Psoas muscle (tissue), 8 donors: Measurements from ENCODE around the gene MEF2C. TPM values are rescaled to one million over a fixed set of nuclear protein-coding genes. Genes with fewer than 3 reads are reported as not detected.

Source experiments
- ATAC-seq, 4 donors: fragments of 200-7000 bp; cut with Tn5 transposase; one replicate each; pipeline ENCODE4 v1.9.1; 2020; ENCODE audit warnings: moderate library complexity in 3 of 4, mild to moderate bottlenecking in 2 of 4
- DNase-seq, 2 donors: peaks; one replicate each; pipeline ENCODE4 v3.0.0-alpha.2; 2020
- H3K27ac ChIP-seq: fragments of 200-600 bp; one replicate; pipeline ENCODE4 v1.8.0; 2022
- H3K27me3 ChIP-seq, 3 donors: fragments of 200-600 bp in 1 of 3; one replicate each; pipeline versions ENCODE4 v1.6.1 to v1.8.0; 2013 to 2022; ENCODE audit warnings: low read length in 2 of 3, mild to moderate bottlenecking in 2 of 3, moderate library complexity in 1 of 3; ENCODE audit not compliant: insufficient read depth in 3 of 3
- H3K36me3 ChIP-seq, 2 donors: fragments of 200-600 bp in 1 of 2; one replicate each; pipeline versions ENCODE4 v1.6.1 to v1.8.0; 2013 to 2022; ENCODE audit warnings: low read depth in 1 of 2, mild to moderate bottlenecking in 1 of 2, moderate library complexity in 1 of 2; ENCODE audit not compliant: insufficient read depth in 1 of 2
- H3K4me1 ChIP-seq: fragments of 200-600 bp; one replicate; pipeline ENCODE4 v1.8.0; 2022
- H3K4me3 ChIP-seq: fragments of 200-600 bp; one replicate; pipeline ENCODE4 v1.8.0; 2022; ENCODE audit warnings: mild to moderate bottlenecking
- H3K9me3 ChIP-seq: fragments of 200-600 bp; one replicate; pipeline ENCODE4 v1.8.0; 2022
- CTCF ChIP-seq: fragments of 200-600 bp; IDR thresholded peaks from one replicate; pipeline ENCODE4 v1.8.0; 2022; ENCODE audit warnings: antibody characterized with exemption
- WGBS, 3 donors: extraction: QIAGEN DNeasy Blood & Tissue Kit; methylation state at CpG; one replicate each; pipeline versions ENCODE4 v1.1.6 to v1.1.7; 2013; 5-methylcytosine and 5-hydroxymethylcytosine counted together
- intact Hi-C, 2 donors: fragments of 100-400 bp; cut with DNase I; formaldehyde crosslinking; loops; one replicate each; pipeline versions ENCODE4 v1.11.0 to v1.14.2; 2022
- polyA plus RNA-seq, 3 donors: library from polyadenylated mRNA; stranded (reverse); fragments of 200-250 nt; gene quantifications; one replicate each; pipeline ENCODE4 v1.2.3, GENCODE V29; 2013
- total RNA-seq, 4 donors: library from RNA; stranded (reverse); fragmentation: NEBNext Ultra II Directional in 2 of 4; extraction: Animal tissue kit (Norgen Biotek cat#: 25700) in 2 of 4; gene quantifications; one replicate each; pipeline versions ENCODE4 v1.2.1 to v1.2.4, GENCODE V29; 2021 to 2023
- donor health status: healthy with polysubstance abuse.
- donor health status: DM: no; HTN: no; CAD: no; lungs with moderate emphysema.
- donor health status: Bipolar disorder and iron deficiency.
- donor health status: healthy.
- donor health status: DM: yes; HTN: yes; CAD: no.
- donor health status: DM: no; HTN: no; CAD: no.
- donor health status: DM: no; HTN: no; CAD: no.
- donor health status: DM: yes; HTN: yes; CAD: no.

MEF2C gene
- total and polyA plus RNA-seq, 7 donors, result 9.3 to 530 (median 148) TPM

- TF ChIP-seq CTCF, result no peak
- intact Hi-C loops, result loop anchor here (5.0 to 10.0 kb wide), 2 partner anchors 45 to 92 kb away; partner anchors contain the start of gene MEF2C (in 1 of the 2)
- peak overlapping the region; percentile 87 for H3K27ac ChIP-seq
- no peak for DNase-seq
- WGBS, 3 donors, result 92 to 95% (median 94%) methylated on average over 4 of the region's 4 CpGs
- no peaks in the 10 kb centered on the region for H3K27me3 ChIP-seq
- H3K36me3 ChIP-seq, result peaks cover 0 to 10% of the 10 kb centered on the region in 2 donors
- H3K9me3 ChIP-seq, result no peaks in the 10 kb centered on the region
- H3K4me1 ChIP-seq, result peaks cover 84% of the 10 kb centered on the region
- peak overlapping the region; percentile 48 for H3K4me3 ChIP-seq
- ATAC-seq, result no peak
These were observed 45.8 kb downstream of the MEF2C start for GRCh38 chr5:88837222-88837621.

DNA sequence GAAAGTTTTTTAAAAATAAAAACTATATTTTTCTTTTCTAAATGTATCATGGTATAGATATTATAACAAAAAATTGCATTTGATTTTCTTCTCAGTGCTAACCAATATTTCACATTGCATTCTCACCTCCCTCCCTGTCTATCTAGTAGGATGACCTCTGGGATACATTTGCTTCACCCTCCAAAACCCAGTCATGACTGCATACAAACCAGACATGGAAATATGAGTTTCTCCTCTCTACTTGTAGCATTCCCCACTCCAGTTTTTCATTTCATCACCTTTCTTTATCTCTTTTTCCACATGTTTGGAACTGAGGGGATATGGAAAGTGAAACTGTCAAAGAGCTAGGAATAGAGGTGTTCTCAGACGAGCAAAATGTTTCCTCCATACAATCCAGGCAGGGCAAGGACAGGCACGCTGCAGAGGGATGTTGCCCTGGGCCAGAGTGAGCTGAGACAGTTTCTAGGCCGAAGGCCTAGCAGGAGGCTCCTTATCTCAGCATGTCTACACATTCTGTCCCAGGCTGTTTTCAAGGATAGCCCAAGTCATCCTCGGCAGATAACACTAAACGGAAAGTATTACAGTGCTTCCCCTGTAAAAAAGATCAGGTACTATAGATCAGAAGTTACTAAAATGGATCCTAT, 46.7 kb downstream of the MEF2C start:
- no peak for TF ChIP-seq CTCF
- 20 to 42% (median 22%) methylated on average over 5 of the region's 5 CpGs for WGBS, 3 donors
- Histone ChIP-seq H3K9me3 (no peaks in the 10 kb centered on the region), H3K4me1 (peaks cover 85% of the 10 kb centered on the region), H3K4me3 (peak overlapping the region; percentile 48), H3K36me3 (peaks cover 0 to 10% of the 10 kb centered on the region in 2 donors), H3K27me3 (no peaks in the 10 kb centered on the region), H3K27ac (peak overlapping the region; percentile 87)
- ATAC-seq (peak; percentile 58 to 77 (median 72)), DNase-seq (peak in 1 of 2 donors; percentile 54)
- intact Hi-C loops, result loop anchor here (5.0 to 10.0 kb wide), 2 partner anchors 46 to 92 kb away; partner anchors contain the start of gene MEF2C (in 1 of the 2)

- whole genome bisulfite sequencing, 3 donors, result 38 to 52% (median 43%) methylated on average over 4 of the region's 4 CpGs
These were observed 48.5 kb downstream of the MEF2C start for GRCh38 chr5:88834499-88834898.

DNA sequence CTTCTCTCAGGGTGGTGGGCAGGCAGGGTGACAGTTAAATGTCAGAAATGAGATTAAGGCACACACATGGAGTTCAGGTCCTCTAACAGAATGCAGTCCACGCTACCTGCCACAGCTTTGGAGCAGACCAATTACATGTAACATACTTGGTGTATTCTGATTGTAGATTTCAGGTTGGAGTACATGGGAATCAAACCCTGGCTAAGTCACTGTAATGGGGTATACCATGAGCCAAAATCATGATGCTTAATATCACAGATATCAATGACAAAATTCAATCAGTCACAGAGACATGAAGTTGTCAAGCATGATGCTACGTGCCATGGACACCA, 48.9 kb downstream of the MEF2C start:
- 36 to 51% (median 39%) methylated on average over 2 of the region's 2 CpGs for WGBS, 3 donors
- H3K27ac ChIP-seq, result peak overlapping the region; percentile 87
- no peak for DNase-seq
- H3K27me3 ChIP-seq, result no peaks in the 10 kb centered on the region
- ATAC-seq, result peak; percentile 1 to 36 (median 2)
- peaks cover 87% of the 10 kb centered on the region for H3K4me1 ChIP-seq
- H3K4me3 ChIP-seq, result no peak overlapping the region
- intact Hi-C loops, result loop anchor here (5.0 to 10.0 kb wide), 2 partner anchors 38 to 89 kb away; no protein-coding TSS in a partner anchor
- no peaks in the 10 kb centered on the region for H3K9me3 ChIP-seq
- H3K36me3 ChIP-seq, result peaks cover 0 to 5% of the 10 kb centered on the region in 2 donors
- TF ChIP-seq CTCF, result no peak

More at GRCh38 chr5:88834499-88834898, 48.5 kb downstream of the MEF2C start:
- intact Hi-C loops, result loop anchor here (5.0 to 10.0 kb wide), 2 partner anchors 38 to 90 kb away; no protein-coding TSS in a partner anchor
- no peak for TF ChIP-seq CTCF
- peaks cover 0 to 8% of the 10 kb centered on the region in 2 donors for H3K36me3 ChIP-seq
- H3K4me3 ChIP-seq, result no peak overlapping the region
- ATAC-seq (peak; percentile 40 to 69 (median 62)), DNase-seq (no peak)
- peaks cover 85% of the 10 kb centered on the region for H3K4me1 ChIP-seq
- H3K27ac ChIP-seq, result peak overlapping the region; percentile 87
- H3K27me3 ChIP-seq, result no peaks in the 10 kb centered on the region
- no peaks in the 10 kb centered on the region for H3K9me3 ChIP-seq
